HG03280 (cell line): ENCODE data around the gene PPFIBP2.

ENCODE experiments used
- ATAC-seq: cut with Tn5 transposase; IDR thresholded peaks from one replicate; pipeline ENCODE4 v1.9.1; 2021; ENCODE audit warnings: mild to moderate bottlenecking, moderate library complexity; ENCODE audit not compliant: unreplicated experiment

PPFIBP2 gene

GRCh38 chr11:7548659-7549274, 35.0 kb downstream of the PPFIBP2 start:
- ATAC-seq: peak; percentile 83

DNA sequence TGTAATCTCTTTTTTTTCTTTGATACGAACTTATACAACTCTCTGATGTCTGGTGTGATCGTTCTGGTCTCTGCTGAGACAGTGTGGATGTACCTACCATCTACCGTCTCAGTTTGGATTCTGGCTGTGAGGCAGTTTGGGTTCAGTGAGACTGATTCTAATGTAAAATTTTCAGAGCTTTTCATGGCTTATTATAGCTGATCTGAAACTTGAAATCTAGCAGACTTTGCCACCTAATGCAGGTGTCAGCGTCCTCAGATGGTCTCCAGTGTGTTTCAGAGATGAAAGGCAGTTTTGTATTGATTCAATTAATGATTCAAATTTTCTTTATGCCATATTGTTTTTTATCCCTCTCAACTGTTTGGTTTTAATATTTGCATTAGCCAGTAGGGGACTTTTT, 35.9 kb downstream of the PPFIBP2 start:
- no peak for ATAC-seq

GRCh38 chr11:7551571-7551970, 37.8 kb downstream of the PPFIBP2 start:
- no peak for ATAC-seq

DNA sequence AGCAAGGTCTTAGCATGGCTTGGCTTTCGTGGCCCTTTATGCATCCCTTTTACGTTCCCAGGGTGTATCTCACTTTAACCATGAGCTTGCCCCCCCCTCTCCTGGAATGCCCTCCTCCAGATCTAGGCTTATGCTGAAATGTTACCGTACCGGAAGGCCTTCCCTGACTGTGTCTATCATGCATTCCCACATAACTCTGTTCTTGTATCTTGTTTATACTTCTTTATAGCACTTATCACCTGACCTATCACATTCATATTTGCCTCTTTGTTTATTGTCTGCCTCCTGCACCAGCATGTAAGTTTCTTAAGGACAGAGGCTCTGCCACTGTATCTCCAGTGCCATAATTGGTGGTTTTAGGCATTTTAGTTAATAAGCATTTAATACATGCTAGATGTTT, 38.9 kb downstream of the PPFIBP2 start:
- no peak for ATAC-seq

GRCh38 chr11:7555052-7555699, 41.4 kb downstream of the PPFIBP2 start:
- no peak for ATAC-seq

DNA sequence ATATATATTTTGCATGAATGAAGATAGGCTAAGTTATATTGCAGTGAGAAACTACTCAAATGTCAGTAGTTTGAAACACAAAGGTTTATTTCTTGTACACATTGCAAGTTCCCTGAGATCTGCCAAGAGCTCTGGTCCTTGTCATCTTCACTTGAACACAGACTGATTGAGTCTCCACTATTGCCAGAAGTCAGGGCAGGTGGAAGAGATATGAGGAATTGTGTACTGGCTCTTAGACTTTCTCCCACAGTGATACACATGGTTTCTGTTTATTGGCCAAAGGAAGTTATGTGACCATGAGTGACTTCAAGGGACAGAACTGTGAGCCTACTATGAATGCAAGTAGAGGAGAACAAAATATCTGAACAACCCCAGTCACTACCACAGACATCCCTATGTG, 44.2 kb downstream of the PPFIBP2 start:
- ATAC-seq: no peak

- ATAC-seq: peak; percentile 52
Measured at GRCh38 chr11:7559398-7560283, 45.8 kb downstream of the PPFIBP2 start.

GRCh38 chr11:7561562-7561961, 47.8 kb downstream of the PPFIBP2 start:
- no peak for ATAC-seq

GRCh38 chr11:7563281-7563680, 49.5 kb downstream of the PPFIBP2 start:
- ATAC-seq: no peak

- ATAC-seq: no peak
Measured at GRCh38 chr11:7564803-7565202, 51.0 kb downstream of the PPFIBP2 start.

DNA sequence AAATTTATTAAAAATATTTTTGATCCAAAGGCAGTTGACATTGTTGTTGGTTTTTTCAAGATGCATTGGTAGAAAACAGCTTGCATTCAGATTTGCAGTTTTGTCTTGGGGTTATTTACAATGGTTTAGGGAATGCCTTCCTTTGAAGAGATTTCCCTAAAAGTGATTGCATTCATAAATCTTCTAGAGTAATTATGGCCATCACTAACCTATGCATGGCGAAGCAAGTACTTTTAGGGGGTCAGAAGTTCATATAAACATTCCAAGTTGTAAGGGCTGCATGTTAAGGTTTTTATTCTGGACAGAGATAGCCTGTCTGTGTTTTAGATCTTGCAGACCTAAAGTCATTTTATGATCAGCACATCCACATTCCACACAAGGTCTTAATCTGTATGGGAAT, 53.5 kb downstream of the PPFIBP2 start:
- ATAC-seq: no peak

- ATAC-seq: no peak
Measured at GRCh38 chr11:7569044-7569443, 55.2 kb downstream of the PPFIBP2 start.

DNA sequence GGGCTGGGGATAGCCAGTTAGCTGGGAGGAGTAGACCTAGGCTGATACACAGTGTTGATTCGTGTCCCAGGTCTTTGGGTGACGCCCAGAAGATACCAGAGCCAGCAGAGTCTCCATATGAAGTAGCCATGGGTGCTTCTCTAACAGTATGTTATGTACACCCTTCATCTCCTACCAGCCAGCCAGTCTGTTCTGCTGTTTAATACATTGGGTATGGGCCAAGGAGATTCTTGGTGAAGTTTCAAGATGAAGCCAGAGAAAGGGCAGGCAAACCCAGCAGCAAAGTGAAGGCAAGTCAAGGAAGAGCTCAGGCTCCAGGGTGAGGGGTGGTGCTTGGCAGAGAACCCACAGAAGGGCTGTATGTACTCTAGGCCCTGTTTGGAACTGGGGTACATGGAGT, 56.4 kb downstream of the PPFIBP2 start:
- no peak for ATAC-seq

DNA sequence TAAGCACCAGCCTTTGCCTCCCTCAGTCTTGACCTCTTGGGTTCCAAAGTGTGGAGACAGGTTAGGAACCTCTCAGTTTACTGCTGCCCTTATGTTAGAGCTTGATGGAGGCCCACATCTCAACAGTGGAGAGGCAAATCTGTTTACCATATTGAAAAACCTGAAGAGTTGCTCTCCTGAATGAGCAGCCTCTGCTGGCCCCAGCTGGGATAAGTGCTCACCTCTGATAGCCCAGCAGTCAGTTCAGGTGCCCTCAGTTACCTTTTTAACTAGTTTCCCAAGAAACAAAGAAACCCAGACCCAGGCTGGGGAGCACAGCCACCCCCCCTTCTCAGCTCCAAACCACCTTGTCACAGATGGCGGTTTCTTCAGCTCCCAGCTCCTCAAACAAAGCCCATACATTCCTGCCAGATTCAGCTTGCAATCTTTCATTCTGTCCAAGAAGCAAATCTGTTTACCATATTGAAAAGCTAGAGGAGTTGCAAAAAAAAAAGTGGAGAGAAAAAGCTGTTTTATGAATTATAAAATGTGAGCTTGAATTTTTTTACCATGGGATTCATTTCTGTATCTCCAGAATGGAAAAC, 57.2 kb downstream of the PPFIBP2 start:
- ATAC-seq: no peak

DNA sequence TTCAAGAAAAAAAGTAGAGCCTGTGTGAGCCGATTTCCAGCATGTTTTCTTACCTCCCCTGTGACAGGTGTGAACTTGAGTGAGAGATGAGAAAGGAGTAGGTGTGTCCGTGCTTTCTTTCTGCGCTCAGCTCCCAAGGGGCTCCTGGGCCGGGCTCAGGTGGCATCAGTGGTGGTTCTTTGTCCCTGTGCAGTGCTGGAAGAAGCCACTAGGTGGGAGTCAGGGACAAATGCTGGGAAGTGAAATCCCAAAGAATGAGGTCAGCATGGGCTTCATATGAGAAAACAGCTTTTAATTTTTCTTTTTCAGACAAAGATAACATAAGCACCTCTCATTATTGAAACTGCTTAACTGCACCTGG, 57.8 kb downstream of the PPFIBP2 start:
- no peak for ATAC-seq

GRCh38 chr11:7572001-7572712, 58.4 kb downstream of the PPFIBP2 start:
- ATAC-seq: no peak

- no peak for ATAC-seq
Measured at GRCh38 chr11:7573193-7573557, 59.4 kb downstream of the PPFIBP2 start.

GRCh38 chr11:7573558-7574296, 59.9 kb downstream of the PPFIBP2 start:
- ATAC-seq: no peak

- no peak for ATAC-seq
Measured at GRCh38 chr11:7574491-7575130, 60.8 kb downstream of the PPFIBP2 start.
